Activated CD4-positive, CD25-positive, alpha-beta regulatory T cell (primary cell): ENCODE data around the gene ABL2.
"Not testable (repeated sequence)": the region's sequence is repeated elsewhere in the genome, so short reads cannot be mapped to it uniquely, and the experiment has no call there.

Experiments
- DNase-seq, 4 experiments: peaks; one replicate each; lab custom pipeline; 2025; lab: John Stamatoyannopoulos, UW

The ABL2 gene

DNA sequence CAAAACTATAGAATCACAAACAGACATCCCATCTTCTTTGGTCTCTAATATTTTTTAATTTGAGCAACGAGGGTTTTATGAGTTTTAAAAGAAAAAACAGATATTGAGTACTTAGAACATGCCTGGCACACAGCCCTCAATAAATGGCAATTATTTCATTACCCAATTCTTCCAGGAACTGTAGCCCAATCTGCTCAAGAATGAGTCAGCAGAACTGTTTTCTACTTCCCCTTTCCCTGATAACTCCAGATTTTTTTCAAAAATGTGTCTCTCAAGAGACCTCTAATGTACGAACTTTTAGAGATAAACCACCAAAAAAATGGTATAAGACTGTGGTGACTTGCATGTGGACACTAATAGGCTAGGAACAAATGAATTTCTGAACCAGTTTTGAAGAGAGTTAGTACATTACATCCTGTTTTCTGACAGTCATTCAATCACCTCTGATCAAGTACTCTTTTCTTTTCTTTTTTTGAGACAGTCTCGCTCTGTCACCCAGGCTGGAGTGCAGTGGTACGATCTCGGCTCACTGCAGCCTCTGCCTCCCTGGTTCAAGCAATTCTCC, 11.5 kb downstream of the ABL2 start:
- no peak for DNase-seq

DNA sequence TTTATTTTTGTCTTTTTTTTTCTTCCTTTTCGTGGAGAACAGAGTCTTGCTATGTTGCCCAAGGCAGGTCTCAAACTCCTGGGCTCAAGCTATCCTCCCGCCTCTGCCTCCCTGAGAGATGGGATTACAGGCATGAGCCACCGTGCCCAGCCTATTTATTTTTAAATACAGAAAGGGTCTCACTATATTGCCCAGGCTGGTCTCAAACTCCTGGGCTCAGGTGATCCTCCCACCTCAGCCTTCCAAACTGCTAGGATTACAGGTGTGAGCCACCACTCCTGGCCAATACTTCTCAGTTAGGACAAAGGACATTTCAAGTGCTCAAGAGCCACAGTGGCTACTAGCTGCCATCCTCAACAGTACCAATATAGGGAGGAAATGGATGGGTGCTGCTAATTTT, 16.2 kb downstream of the ABL2 start:
- DNase-seq, result not testable (repeated sequence)

DNA sequence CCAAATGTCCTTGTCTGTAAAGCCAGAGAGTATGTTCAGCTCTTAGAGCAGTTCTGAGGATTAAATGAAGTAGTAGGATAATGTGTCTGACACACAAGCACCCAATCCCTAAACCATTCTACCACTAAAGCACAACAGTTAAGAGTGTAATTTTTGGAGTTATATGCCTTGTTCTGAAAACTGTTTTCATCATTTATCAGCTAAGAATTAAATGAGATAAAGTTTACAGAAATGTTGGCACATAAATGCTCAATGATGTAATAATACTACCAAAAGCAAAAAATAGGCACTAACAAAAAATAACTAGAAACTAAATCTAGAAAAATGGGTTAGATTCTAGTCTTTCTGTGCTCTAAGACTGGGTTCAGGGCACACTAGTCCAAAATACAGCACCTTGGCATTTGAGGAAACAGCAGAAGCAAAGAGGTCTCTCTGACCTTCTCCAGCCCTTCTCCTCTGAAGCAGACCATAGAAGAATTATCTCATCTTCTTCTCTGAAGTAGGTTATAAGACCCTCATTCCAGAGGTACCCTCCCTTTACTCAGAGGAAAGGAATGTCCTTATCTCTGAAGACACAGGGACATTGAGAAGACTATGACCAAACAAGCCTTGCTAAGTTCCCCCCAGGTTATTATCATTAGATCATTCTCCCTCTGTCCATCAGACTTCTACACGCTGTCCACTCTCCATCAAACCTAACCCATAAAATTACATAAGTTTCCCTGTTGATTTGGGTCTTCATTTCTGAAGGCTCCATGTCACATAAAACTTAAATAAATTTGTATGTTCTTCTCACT, 20.6 kb downstream of the ABL2 start:
- DNase-seq, result no peak

DNA sequence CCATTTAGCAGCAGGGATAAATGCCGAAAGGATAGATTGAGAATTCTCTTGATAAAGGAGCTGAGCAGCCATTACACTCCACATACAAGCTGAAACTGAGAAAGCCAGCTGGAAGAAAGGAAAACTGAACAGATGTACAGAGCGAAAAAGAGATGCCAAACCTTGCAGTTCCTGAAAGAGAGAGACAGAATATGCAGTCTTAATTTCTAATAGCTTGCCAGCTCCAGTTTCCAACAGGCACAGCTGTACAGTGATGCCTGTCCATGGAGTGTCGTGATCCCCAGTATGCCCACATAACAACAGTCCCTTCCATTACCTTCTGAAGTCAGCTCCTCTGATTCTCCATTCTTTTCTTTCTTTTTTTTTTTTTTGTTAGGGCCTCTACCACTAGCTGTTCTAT, 22.7 kb downstream of the ABL2 start:
- DNase-seq, result no peak

DNA sequence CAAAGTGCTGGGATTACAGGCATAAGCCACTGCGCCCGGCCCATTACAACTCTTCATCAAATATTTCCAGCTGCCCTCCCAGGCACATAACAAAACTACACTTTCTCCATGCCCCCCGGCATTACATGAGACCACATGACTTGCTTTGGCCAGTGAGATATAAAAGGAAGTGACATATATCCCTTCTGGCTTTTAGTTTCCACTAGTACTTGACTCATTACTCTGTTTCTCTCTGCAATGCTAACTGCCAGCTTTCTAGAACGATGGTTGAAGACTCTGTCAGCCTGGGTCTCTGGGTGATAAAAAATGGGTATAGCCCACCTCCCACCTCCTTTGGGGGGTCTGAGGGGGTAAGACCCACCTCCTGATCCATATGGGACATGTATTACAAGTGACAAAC, 24.2 kb downstream of the ABL2 start:
- no peak for DNase-seq

DNA sequence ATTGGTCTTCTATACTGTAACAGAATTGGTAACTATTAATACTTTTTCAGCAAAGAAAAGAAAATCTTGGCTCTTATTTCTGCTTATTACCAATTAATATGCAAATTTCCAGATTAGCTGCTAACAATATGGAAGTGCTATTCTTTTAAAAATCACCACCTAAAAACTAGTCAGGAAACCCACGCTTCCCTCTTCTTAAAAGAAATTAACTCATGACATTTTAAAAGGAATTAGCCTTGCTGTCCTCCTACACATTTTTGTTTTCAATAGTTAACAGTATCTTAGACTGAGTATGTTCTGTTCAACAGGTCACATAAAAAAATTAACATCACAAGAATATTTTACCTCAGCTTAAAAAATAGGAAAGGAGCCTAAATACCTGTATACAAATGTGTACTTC, 27.3 kb downstream of the ABL2 start:
- DNase-seq, result no peak

DNA sequence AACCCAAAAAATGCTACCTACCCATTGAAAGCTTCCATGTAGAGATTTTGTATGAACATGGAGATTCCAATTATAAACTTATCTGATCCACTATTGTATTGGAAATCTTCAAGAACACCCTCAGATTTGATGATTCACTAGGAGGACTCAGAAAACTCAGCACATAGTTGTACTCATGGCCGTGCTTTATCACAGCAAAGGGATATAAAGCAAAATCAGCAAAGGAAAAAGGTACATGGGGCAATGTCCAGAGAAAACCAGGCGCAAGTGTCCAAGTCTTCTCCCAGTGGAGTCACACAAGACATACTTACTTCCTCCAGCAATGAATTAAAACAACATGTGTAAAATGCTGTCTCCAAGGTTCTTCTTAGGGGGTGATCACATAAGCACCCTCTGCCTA, 28.9 kb downstream of the ABL2 start:
- no peak for DNase-seq

DNA sequence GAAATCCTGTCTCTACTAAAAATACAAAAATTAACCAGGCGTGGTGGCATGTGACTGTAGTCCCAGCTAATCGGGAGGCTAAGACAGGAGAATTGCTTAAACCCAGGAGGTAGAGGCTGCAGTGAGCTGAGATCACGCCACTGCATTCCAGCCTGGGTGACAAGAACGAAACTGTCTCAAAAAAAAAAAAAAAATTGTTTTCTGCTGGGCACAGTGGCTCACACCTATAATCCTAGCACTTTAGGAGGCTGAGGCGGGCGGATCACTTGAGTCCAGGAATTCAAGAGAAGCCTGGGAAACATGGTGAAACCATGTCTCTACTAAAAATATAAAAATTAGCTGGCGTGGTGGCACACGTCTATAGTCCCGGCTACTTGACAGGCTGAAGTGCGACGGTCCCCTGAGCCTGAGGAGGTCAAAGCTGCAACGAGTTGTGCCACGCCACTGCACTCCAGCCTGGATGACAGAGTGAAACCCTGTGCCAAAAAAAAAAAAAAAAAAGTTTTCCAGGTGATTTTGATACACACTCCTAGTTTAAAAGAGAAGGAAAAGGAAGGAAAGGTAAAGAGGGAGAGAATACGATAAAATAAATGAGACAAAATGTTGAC, 31.7 kb downstream of the ABL2 start:
- DNase-seq, result no peak

DNA sequence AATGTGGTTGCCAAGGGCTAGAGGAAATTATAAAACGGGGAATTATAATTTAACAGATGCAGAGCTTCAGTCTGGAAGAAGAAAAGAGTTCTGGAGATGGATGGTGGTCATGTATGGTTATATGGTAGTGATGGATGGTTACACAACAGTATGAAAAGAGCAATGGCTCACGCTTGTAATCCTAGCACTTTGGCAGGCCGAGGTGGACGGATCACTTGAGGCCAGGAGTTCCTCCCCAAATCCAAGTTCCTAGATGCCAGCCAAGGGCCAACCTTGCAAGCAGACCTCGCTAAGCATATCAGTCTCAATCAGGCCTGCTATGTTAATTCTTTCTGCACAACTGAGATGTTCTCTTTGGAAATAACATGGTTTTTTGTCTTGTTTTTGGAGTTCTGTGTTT, 33.6 kb downstream of the ABL2 start:
- DNase-seq, result not testable (repeated sequence)

DNA sequence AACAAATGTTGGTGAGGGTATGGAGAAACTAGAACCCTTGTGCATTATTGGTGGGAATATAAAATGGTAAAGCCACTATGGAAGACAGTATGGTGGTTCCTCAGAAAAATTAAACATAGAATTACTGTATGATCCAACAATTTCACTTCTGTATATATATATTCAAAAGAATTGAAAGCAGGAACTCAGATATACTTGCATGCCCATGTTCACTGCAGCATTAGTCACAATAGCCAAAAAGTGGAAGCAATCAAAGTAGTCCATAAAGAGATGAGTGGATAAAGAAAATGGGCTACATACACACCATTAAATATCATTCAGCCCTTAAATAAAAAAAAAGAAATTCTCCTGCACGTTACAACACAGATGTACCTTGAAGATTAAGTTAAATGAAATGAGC, 34.1 kb downstream of the ABL2 start:
- DNase-seq, result no peak

DNA sequence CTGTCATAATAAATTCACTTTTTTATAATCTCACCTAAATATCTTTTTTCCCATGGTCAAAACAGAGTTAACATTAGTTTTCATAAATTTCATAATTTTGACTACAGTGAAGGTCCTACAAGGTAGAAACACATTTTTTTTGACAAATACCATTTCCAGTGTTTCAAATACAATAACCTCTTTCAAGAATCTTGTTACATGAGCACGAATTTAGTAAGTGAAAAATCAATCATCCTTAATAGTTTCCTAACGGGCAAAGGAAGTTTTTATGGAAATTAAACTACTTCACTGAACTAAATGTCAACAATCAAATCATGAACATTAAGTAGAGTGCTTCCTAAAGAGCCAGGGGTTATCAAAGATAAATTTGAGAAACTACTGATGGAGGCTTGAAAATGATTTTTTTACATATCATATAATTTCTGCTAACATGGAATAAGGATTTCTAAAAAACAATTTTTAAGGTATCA, 35.4 kb downstream of the ABL2 start:
- no peak for DNase-seq

DNA sequence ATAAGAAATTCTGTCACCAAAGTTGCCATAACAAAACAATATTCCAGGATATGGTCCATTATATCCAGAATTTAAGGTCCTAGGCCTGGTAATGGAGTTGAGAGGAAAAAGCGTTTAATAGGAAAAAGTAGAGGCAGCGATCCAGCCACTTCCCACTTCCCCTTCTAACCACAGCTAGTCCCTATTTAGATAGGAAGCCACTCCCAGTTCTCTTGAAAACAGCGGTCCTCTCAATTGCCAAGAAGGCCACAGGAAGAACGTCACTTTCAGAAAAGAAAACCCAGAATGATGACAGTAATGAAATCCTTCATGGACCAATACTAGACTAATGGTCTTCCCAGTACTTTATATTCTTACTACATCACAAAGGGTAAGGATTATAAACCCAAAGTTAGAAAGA, 38.6 kb downstream of the ABL2 start:
- no peak for DNase-seq

DNA sequence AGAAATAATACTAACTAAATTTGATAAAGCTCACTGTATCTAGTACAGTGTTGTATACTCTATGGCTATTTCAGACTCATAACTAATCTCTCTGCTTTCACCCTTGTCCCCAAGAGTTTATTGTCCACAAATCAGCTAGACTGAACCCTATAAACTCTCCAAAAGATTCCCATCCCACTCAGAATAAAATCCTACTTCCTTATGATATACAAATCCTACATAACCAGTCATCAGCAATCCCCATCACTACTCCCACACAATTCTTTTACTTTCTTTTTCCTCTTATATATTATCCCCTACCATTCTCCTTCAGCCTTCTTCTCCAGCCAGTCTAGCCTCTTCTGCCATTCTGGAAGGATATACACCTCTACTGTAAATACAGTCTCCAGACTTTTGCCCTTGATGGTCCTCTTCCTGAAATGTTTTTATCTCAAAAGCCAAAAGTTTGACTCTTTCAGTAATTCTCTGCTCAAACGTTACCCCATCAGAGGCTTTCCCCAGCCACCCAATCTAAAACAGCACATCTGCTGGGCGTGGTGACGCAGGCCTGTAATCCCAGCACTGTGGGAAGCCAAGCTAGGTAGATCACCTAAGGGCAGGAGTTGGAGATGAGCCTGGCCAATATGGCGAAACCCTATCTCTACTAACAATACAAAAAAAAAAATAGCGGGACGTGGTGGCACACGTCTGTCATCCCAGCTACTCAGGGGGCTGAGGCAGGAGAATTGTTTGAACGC, 41.6 kb downstream of the ABL2 start:
- no peak for DNase-seq

DNA sequence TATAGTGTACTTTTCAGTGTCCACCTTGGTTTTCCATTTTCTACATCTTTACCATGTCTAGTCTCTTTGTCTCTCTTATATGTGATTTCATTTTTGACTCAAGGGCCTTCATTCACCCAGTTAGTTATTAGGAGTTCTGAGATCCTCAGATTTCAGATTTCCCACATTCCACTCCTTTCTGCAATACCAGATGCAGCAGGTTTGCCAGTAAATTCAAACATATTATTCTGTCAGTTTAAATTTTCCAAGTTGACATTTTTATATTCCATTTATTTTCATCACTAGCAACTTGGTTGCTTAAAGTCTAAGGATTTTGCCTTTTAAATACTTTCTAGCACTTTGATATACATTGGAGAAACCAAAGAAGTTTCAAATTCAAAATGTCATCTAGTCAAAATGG, 42.4 kb downstream of the ABL2 start:
- no peak for DNase-seq

DNA sequence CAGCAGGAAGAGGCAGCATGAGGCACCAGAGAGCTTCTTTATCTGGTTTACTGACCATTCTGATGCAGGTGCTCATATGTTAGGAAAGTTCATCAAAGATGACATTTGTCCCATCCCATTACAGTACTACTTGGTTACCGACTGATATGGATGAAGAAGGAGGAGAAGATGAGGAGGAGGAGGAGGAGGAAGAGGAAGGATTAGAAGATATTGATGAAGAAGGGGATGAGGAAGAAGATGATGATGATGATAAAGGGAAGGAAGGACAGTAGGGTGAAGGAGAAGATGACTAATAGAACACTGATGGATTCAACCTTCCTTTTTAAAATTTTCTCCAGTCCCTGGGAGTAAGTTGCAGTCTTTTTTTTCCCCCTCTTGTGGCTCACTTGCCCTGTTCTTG, 45.1 kb downstream of the ABL2 start:
- no peak for DNase-seq

DNA sequence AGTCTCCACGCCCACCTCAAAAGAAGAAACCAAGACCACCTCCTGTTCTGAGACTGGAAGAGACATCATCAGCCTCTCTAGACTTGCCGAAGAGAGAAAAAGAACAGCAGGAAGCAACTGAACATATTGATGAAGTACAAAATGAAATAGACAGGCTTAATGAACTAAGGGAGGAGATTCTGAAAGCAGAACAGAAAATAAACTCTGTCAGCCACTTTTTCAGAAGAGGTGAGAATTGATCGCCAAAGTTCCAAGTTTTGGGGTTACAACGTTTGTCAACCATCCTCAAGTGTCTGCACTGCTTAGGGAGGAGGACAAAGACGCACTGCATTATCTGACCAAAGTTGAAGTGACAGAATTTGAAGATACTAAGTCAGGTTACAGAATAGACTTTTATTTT, 45.6 kb downstream of the ABL2 start:
- no peak for DNase-seq

DNA sequence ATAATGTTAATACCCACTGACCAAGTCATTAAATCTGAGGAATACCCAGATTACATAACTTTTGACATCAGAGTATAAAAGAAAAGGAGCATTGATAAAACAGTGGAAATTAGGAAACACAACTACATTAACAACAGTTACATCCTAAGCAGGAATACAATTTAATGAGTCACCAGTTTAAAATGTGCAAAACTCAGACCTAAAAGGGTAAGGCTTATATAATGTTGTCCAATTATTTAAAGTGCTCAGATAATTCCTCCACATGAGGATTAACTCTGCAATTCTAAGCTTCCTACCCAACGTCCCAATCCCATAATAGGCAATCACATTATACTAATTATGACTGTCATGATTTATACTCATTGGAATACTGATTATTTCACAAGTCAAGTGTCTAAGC, 50.5 kb downstream of the ABL2 start:
- DNase-seq, result no peak

DNA sequence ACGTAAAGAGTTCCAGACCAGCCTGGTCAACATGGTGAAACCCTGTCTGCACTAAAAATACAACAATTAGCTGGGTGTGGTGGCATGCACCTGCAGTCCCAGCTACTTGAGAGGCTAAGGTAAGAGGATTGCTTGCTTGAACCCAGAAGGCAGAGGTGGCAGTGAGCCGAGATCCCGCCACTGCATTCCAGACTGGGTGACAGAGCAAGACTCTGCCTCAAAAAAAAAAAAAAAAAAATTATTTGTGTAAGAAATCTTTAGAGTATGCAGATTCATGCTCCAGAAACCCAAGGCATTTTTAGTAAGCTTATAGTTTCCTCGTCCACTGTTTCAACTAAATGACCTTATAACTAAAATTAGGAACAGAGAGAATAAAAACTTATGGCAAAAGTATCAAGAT, 51.3 kb downstream of the ABL2 start:
- DNase-seq, result no peak

DNA sequence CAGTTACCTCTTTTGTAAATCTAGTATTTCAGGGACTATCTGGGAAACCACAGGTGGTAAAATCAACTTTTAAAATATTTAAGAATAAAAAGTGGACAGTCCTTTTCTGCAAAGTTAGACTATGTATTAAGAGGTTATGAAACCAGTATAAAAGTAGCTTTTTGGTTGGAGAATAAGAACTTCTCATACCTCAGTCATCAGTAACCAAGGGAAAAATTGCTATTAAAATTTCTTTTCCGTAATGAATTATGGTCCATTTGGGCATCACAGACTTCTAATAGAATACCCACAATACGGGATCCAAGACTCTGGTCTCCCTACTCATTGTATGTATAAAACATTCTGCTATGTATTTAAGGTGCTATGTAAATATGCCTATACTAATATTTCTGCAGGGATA, 51.9 kb downstream of the ABL2 start:
- no peak for DNase-seq

DNA sequence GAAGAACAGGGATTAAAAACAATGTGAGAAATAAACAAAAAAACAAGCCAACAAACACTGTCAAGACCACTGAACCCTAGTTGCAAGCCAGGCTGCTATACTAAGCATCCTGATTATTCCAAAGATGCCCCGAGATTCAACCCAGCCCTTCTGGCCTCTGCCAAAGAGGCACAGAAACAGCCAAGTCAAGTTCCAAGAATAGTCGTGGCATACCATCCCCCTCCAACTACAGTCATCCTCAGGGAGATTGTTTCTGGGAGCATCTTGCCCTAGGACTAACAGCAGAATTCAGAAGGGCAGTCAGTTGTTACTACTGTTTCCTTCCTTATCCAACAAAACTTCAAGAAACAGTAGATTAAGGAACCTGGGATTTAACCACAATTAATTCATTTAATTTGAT, 52.3 kb downstream of the ABL2 start:
- DNase-seq, result no peak

DNA sequence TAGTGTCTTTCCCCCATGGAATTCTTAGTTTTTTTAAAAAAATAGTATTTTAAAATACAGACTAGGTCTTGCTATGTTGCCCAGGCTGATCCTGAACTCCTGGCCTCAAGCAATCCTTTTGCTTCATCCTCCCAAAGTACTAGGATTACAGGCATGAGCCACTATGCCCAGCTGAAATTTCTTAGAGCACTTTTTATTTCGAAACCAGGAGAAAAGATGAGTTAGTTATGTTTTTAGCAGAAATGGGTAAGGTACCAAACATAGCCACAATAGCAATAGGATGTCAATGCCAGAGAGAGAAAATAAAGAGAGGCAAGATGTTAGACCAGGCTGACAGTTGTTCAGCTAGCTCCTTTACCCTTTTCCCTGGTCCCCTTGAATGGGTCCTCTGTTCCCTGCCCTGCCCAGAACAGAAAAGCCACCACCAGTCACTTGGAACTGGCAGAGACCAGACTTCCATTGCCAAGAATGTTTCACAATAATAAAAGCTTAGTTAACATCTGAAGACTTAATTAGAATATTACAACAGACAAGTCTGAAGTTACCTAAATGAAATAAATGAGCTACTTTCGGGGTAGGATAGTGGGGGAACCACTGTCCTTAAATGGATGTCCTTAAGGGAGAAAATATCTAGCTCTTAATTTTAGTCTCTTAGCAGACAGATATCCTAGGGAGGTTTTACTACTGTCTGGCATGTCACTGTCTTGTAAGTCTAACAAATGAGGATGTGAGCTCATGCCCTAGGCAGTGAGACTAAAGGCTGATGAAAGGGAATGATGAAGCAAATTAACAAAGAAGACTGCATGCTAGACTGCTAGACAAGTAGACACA, 54.3 kb downstream of the ABL2 start:
- DNase-seq, result no peak

DNA sequence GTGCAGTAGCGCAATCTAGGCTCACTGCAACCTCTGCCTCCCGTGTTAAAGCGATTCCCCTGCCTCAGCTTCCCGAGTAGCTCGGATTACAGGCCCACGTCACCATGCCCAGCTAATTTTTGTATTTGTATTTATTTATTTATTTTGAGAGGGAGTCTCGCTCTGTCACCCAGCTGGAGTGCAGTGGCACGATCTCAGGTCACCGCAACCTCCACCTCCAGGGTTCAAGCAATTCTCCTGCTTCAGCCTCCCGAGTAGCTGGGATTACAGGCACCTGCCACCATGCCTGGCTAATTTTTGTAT, 59.1 kb downstream of the ABL2 start:
- DNase-seq, result not testable (repeated sequence)
